Testis (tissue), 2 donors: ENCODE results near the gene ENPEP.

Source experiments
- POLR2A ChIP-seq: fragments of 450-650 bp; IDR thresholded peaks from one replicate; pipeline ENCODE4 v1.6.1; 2017; ENCODE audit warnings: antibody characterized with exemption, mild to moderate bottlenecking, moderate library complexity
- TF ChIP-seq, protein P1 (sequence below), 3 experiments: fragments of 450-650 bp in 2 of 3; fragments of 200-600 bp in 1 of 3; sonication (generic) in 1 of 3; IDR thresholded peaks; one replicate each; pipeline ENCODE4 v1.5.1; 2016 to 2019; ENCODE audit warnings: antibody characterized with exemption in 3 of 3, mild to moderate bottlenecking in 2 of 3, moderate library complexity in 1 of 3

- TF ChIP-seq, protein P1, sequence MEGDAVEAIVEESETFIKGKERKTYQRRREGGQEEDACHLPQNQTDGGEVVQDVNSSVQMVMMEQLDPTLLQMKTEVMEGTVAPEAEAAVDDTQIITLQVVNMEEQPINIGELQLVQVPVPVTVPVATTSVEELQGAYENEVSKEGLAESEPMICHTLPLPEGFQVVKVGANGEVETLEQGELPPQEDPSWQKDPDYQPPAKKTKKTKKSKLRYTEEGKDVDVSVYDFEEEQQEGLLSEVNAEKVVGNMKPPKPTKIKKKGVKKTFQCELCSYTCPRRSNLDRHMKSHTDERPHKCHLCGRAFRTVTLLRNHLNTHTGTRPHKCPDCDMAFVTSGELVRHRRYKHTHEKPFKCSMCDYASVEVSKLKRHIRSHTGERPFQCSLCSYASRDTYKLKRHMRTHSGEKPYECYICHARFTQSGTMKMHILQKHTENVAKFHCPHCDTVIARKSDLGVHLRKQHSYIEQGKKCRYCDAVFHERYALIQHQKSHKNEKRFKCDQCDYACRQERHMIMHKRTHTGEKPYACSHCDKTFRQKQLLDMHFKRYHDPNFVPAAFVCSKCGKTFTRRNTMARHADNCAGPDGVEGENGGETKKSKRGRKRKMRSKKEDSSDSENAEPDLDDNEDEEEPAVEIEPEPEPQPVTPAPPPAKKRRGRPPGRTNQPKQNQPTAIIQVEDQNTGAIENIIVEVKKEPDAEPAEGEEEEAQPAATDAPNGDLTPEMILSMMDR (IDR thresholded peaks at IDR 0.05), result no peak
- no peak for TF ChIP-seq POLR2A
Measured at GRCh38 chr4:110605077-110605476, 129.1 kb downstream of the ENPEP start.
